Measurements from ENCODE around the gene CCDC181. TPM values are rescaled to one million over a fixed set of nuclear protein-coding genes. Genes with fewer than 3 reads are reported as not detected.
A peak's percentile ranks its signal among the peaks of the same experiment; 100 is the strongest.

CCDC181 gene
- total RNA-seq, 1 donor = 0.36 TPM

- peaks cover 81% of the 10 kb centered on the region for H3K36me3 ChIP-seq (ENCODE audit: insufficient read depth, low read length)
- peaks cover 3% of the 10 kb centered on the region for H3K4me1 ChIP-seq (ENCODE audit: insufficient read depth, low read length)
- H4K20me1 ChIP-seq (ENCODE audit: insufficient read depth, low read length) = no peaks in the 10 kb centered on the region
- TF ChIP-seq CTCF (IDR thresholded peaks at IDR 0.05; ENCODE audit: extremely low read depth, low read depth, low read length) = no peak
- no peak overlapping the region for H3K4me3 ChIP-seq (ENCODE audit: insufficient read depth, low read length)
- H2AFZ ChIP-seq (ENCODE audit: low read length) = no peak overlapping the region
- DNase-seq (ENCODE audit: insufficient read length, low spot score, missing footprints) = no peak
- H3K27me3 ChIP-seq (ENCODE audit: insufficient read depth, low read length) = no peaks in the 10 kb centered on the region
- H3K4me2 ChIP-seq (ENCODE audit: insufficient read depth, low read length) = no peak overlapping the region
- no peaks in the 10 kb centered on the region for H3K9me3 ChIP-seq (ENCODE audit: low read depth, low read length)
- no peak overlapping the region for H3K27ac ChIP-seq (ENCODE audit: low read depth, low read length)
- H3K79me2 ChIP-seq (ENCODE audit: insufficient read depth, low read length) = no peaks in the 10 kb centered on the region
Measured at GRCh38 chr1:169383449-169383848, 43.8 kb downstream of the CCDC181 start.

- Histone ChIP-seq H2AFZ (ENCODE audit: low read length) (no peak overlapping the region), H3K27ac (ENCODE audit: low read depth, low read length) (no peak overlapping the region), H4K20me1 (ENCODE audit: insufficient read depth, low read length) (no peaks in the 10 kb centered on the region), H3K4me1 (ENCODE audit: insufficient read depth, low read length) (peaks cover 3% of the 10 kb centered on the region), H3K4me3 (ENCODE audit: insufficient read depth, low read length) (no peak overlapping the region), H3K79me2 (ENCODE audit: insufficient read depth, low read length) (peaks cover 6% of the 10 kb centered on the region), H3K27me3 (ENCODE audit: insufficient read depth, low read length) (no peaks in the 10 kb centered on the region), H3K4me2 (ENCODE audit: insufficient read depth, low read length) (no peak overlapping the region), H3K36me3 (ENCODE audit: insufficient read depth, low read length) (peaks cover 82% of the 10 kb centered on the region), H3K9me3 (ENCODE audit: low read depth, low read length) (no peaks in the 10 kb centered on the region)
- no peak for TF ChIP-seq CTCF (IDR thresholded peaks at IDR 0.05; ENCODE audit: extremely low read depth, low read depth, low read length)
- DNase-seq (ENCODE audit: insufficient read length, low spot score, missing footprints) = no peak
Measured at GRCh38 chr1:169381162-169381561, 46.1 kb downstream of the CCDC181 start.

- TF ChIP-seq CTCF (IDR thresholded peaks at IDR 0.05; ENCODE audit: extremely low read depth, low read depth, low read length) = no peak
- no peak for DNase-seq (ENCODE audit: insufficient read length, low spot score, missing footprints)
- peaks cover 4% of the 10 kb centered on the region for H4K20me1 ChIP-seq (ENCODE audit: insufficient read depth, low read length)
- peaks cover 26% of the 10 kb centered on the region for H3K36me3 ChIP-seq (ENCODE audit: insufficient read depth, low read length)
- H2AFZ ChIP-seq (ENCODE audit: low read length) = no peak overlapping the region
- H3K4me1 ChIP-seq (ENCODE audit: insufficient read depth, low read length) = peaks cover 8% of the 10 kb centered on the region
- H3K4me3 ChIP-seq (ENCODE audit: insufficient read depth, low read length) = no peak overlapping the region
- no peak overlapping the region for H3K4me2 ChIP-seq (ENCODE audit: insufficient read depth, low read length)
- H3K9me3 ChIP-seq (ENCODE audit: low read depth, low read length) = no peaks in the 10 kb centered on the region
- H3K27ac ChIP-seq (ENCODE audit: low read depth, low read length) = no peak overlapping the region
- H3K79me2 ChIP-seq (ENCODE audit: insufficient read depth, low read length) = peaks cover 59% of the 10 kb centered on the region
- H3K27me3 ChIP-seq (ENCODE audit: insufficient read depth, low read length) = no peaks in the 10 kb centered on the region
Measured at GRCh38 chr1:169371404-169371803, 55.9 kb downstream of the CCDC181 start.

- H3K27ac ChIP-seq (ENCODE audit: low read depth, low read length) = peak overlapping the region; percentile 99
- peaks cover 73% of the 10 kb centered on the region for H3K79me2 ChIP-seq (ENCODE audit: insufficient read depth, low read length)
- no peaks in the 10 kb centered on the region for H3K27me3 ChIP-seq (ENCODE audit: insufficient read depth, low read length)
- no peak for DNase-seq (ENCODE audit: insufficient read length, low spot score, missing footprints)
- H3K9me3 ChIP-seq (ENCODE audit: low read depth, low read length) = no peaks in the 10 kb centered on the region
- H3K4me2 ChIP-seq (ENCODE audit: insufficient read depth, low read length) = peak overlapping the region; percentile 83
- TF ChIP-seq CTCF (IDR thresholded peaks at IDR 0.05; ENCODE audit: extremely low read depth, low read depth, low read length) = no peak
- H3K4me3 ChIP-seq (ENCODE audit: insufficient read depth, low read length) = peak overlapping the region; percentile 76
- peak overlapping the region; percentile 93 for H2AFZ ChIP-seq (ENCODE audit: low read length)
- peaks cover 14% of the 10 kb centered on the region for H3K4me1 ChIP-seq (ENCODE audit: insufficient read depth, low read length)
- H4K20me1 ChIP-seq (ENCODE audit: insufficient read depth, low read length) = no peaks in the 10 kb centered on the region
- peaks cover 24% of the 10 kb centered on the region for H3K36me3 ChIP-seq (ENCODE audit: insufficient read depth, low read length)
Measured at GRCh38 chr1:169368406-169368769, 58.9 kb downstream of the CCDC181 start.
